ENCODE results near the gene RNF166.
A peak's percentile ranks its signal among the peaks of the same experiment; 100 is the strongest.

RNF166 gene

GRCh38 chr16:88706229-88706964 is at the start of gene RNF166, which contains the start of gene CTU2:
TSS of gene RNF166 (minus strand) at chr16:88706408. CDS start at chr16:88706325, 83 bp downstream.
TSS of gene CTU2 (plus strand) at chr16:88706503. CDS start at chr16:88706531, 28 bp downstream.
- DNase-seq (ENCODE audit: low read depth) = peak; percentile 91

- no peak for DNase-seq (ENCODE audit: low read depth)
Measured at GRCh38 chr16:88754912-88755744, 48.9 kb upstream of the RNF166 start.

- DNase-seq (ENCODE audit: low read depth) = no peak
Measured at GRCh38 chr16:88754109-88754911, 48.1 kb upstream of the RNF166 start.

GRCh38 chr16:88753602-88754001 is 47.4 kb upstream of the RNF166 start:
- no peak for DNase-seq (ENCODE audit: low read depth)

- no peak for DNase-seq (ENCODE audit: low read depth)
Measured at GRCh38 chr16:88753191-88753590, 47.0 kb upstream of the RNF166 start.

GRCh38 chr16:88752386-88753002 is 46.3 kb upstream of the RNF166 start:
- no peak for DNase-seq (ENCODE audit: low read depth)

GRCh38 chr16:88750854-88751253 is 44.6 kb upstream of the RNF166 start:
- DNase-seq (ENCODE audit: low read depth) = no peak

GRCh38 chr16:88749358-88749757 is 43.1 kb upstream of the RNF166 start:
- DNase-seq (ENCODE audit: low read depth) = no peak

GRCh38 chr16:88748364-88748763 is 42.2 kb upstream of the RNF166 start:
- DNase-seq (ENCODE audit: low read depth) = no peak

- DNase-seq (ENCODE audit: low read depth) = no peak
Measured at GRCh38 chr16:88747588-88748301, 41.5 kb upstream of the RNF166 start.

GRCh38 chr16:88746506-88746905 is 40.3 kb upstream of the RNF166 start:
- DNase-seq (ENCODE audit: low read depth) = no peak

- DNase-seq (ENCODE audit: low read depth) = no peak
Measured at GRCh38 chr16:88744577-88745521, 38.6 kb upstream of the RNF166 start.

GRCh38 chr16:88743693-88744576 is 37.7 kb upstream of the RNF166 start:
- peak; percentile 53 for DNase-seq (ENCODE audit: low read depth)

- DNase-seq (ENCODE audit: low read depth) = no peak
Measured at GRCh38 chr16:88742896-88743605, 36.8 kb upstream of the RNF166 start.

- no peak for DNase-seq (ENCODE audit: low read depth)
Measured at GRCh38 chr16:88741368-88741767, 35.2 kb upstream of the RNF166 start.

GRCh38 chr16:88740727-88741055 is 34.5 kb upstream of the RNF166 start:
- DNase-seq (ENCODE audit: low read depth) = no peak

GRCh38 chr16:88739977-88740726 is 33.9 kb upstream of the RNF166 start:
- no peak for DNase-seq (ENCODE audit: low read depth)
